Activated T-cell treated with anti-CD3 and anti-CD28 coated beads, Interleukin-2, amount 50 U/mL, for 48 hours (primary cell): Measurements from ENCODE around the gene CASR.
"Not testable (repeated sequence)": the region's sequence is repeated elsewhere in the genome, so short reads cannot be mapped to it uniquely, and the experiment has no call there.

ENCODE experiments used
- DNase-seq, 2 experiments: peaks; one replicate each; pipeline ENCODE4 v3.0.0-alpha.2; 2020

The CASR gene, protein sequence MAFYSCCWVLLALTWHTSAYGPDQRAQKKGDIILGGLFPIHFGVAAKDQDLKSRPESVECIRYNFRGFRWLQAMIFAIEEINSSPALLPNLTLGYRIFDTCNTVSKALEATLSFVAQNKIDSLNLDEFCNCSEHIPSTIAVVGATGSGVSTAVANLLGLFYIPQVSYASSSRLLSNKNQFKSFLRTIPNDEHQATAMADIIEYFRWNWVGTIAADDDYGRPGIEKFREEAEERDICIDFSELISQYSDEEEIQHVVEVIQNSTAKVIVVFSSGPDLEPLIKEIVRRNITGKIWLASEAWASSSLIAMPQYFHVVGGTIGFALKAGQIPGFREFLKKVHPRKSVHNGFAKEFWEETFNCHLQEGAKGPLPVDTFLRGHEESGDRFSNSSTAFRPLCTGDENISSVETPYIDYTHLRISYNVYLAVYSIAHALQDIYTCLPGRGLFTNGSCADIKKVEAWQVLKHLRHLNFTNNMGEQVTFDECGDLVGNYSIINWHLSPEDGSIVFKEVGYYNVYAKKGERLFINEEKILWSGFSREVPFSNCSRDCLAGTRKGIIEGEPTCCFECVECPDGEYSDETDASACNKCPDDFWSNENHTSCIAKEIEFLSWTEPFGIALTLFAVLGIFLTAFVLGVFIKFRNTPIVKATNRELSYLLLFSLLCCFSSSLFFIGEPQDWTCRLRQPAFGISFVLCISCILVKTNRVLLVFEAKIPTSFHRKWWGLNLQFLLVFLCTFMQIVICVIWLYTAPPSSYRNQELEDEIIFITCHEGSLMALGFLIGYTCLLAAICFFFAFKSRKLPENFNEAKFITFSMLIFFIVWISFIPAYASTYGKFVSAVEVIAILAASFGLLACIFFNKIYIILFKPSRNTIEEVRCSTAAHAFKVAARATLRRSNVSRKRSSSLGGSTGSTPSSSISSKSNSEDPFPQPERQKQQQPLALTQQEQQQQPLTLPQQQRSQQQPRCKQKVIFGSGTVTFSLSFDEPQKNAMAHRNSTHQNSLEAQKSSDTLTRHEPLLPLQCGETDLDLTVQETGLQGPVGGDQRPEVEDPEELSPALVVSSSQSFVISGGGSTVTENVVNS

DNA sequence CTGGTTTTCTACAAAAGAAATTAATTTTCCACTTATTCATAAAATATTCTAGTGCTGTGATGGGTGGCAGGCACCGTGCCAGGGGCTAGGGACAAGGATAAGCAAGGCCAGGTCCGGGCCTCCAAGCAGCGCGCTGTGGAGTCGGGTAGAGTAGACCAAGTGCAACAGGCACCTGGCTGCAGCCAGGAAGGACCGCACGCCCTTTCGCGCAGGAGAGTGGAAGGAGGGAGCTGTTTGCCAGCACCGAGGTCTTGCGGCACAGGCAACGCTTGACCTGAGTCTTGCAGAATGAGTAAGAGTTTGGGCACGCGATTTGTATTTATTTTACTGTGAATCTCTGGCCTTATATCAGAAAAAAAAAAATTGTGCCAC, at the start of gene CASR:
Gene CASR, plus strand, starts transcription at position 148 of the 372 bp plus-strand sequence. CDS start 70,522 bp downstream, outside the sequence.
- no peak for DNase-seq

DNA sequence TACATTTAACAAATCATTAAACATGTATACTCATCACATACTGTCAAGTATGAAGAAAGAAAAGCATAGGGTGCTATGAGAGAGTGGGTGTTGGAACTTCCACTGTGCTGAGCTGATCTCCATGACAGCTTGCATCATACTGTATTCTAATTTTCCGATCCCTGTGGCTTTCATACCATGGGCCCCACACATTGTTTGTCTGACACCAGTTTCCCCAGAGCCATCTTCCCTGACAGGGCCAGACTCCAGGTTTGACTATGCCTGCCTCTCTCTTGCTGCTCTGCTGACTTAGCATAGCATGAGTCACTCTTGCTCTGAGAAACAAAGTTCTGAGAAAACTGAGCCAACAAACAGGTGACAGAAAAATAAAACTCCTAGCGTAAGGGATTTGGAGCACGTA, 37.0 kb upstream of the CASR start:
- peak; percentile 76 to 79 for DNase-seq

DNA sequence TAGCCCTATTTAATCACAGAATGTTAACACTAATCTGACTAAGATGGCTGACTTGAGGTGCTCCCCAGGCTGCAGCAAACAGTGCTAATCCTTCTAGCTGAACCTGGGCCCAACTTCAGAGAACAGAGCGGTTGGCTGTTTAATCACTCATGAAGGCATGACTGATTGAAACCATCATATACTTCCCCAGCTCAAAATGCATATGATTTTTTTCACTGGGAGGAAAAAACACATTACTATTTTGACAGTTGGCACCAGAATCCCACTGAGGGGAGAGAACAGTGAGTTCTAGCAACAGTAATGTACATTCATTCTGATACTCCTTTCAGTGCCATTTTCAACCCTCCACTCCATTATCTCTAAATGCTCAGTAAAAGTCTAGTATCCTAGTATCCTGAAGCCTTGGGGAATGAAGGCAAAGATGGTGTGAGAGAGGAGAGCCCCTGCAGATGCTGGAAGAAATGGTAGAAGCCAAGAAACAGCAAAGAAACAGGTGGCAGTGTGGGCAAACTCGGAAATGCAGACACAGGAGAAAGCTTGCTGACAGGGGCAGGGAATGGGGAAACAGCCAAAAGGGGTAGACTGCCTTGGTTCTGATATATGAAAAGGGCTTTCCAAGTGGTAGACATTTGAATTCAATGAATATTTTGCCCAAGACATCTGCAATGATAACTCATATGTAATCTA, 34.4 kb upstream of the CASR start:
- no peak for DNase-seq

DNA sequence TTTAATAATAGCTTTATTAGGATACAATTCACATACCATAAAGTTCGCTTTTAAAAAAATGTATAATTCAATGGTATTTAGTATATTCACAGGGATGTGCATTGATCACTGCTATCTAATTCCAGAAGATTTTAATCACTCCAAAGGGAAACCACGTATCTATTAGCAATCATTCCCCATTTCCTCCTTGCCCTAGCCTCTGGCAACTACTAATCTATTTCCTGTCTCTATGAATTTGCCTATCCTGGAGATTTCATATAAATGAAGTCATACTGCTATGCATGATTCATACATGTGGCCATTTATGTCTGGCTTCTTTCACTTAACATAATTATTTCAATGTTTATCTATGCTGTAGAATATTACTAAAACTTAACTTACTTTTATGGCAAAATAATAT, 32.0 kb upstream of the CASR start:
- no peak for DNase-seq

DNA sequence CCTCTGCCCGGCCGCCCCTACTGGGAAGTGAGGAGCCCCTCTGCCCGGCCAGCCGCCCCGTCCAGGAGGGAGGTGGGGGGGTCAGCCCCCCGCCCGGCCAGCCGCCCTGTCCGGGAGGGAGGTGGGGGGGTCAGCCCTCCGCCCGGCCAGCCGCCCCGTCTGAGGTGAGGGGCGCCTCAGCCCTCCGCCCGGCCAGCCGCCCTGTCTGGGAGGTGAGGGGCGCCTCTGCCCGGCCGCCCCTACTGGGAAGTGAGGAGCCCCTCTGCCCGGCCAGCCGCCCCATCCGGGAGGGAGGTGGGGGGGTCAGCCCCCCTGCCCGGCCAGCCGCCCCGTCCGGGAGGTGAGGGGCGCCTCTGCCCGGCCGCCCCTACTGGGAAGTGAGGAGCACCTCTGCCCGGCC, 18.5 kb upstream of the CASR start:
- DNase-seq: not testable (repeated sequence)

DNA sequence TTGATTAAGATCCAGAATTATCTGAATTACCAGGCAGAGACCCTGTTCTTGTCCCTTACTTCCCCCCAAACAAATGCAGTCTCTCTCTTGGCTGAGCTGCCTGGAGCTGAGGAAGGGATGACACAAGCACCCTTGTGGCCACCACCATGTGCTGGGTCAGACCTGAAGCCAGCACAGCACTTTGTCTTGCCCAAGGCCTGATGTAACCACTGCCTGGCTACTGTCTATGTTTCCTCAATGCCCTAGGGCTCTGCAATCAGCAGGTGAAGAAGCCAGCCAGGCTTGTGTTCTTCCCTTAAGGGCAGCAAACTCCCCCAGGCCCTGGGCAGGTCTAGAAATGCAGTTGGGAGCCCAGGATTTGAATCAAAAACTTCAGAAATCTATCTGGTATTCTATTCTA, 15.8 kb upstream of the CASR start:
- no peak for DNase-seq

DNA sequence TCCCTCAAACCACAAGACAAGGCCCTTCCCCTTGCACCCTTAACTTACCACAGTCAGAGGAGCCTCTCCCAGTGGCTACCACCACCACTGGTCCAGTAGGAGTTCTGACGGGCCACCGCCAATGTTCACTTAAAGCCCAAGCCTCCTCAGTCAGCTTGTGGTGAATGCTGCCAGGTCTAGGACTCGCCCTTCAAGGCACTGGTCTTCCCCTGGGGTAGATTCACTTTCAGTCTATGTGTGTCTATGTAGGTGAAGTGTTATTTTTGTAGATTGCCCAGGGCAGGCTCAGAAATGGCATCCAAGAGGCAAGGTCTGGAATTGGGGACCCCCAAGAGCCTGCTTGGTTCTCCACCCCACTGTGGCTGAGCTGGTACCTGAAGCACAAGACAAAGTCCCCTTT, 15.4 kb upstream of the CASR start:
- DNase-seq: no peak

DNA sequence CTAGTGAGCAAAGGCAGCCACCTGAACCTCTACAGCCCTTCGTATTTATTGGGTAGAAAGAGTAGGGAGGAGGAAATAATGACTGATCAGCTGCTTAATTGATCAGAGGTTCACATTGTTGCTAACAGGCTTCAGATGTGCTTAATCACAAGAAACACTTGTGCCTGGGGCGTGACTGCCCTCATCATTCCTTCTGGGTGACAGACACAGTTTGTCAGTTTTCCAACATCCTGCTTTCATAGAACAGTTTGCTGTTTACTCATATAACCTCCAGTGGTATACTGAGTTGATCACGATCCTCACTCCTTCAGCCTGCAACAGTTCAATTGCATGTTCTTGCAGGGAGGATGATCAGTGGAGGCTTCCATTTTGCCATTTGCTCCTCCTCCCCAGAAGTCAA, 13.6 kb upstream of the CASR start:
- DNase-seq: no peak

DNA sequence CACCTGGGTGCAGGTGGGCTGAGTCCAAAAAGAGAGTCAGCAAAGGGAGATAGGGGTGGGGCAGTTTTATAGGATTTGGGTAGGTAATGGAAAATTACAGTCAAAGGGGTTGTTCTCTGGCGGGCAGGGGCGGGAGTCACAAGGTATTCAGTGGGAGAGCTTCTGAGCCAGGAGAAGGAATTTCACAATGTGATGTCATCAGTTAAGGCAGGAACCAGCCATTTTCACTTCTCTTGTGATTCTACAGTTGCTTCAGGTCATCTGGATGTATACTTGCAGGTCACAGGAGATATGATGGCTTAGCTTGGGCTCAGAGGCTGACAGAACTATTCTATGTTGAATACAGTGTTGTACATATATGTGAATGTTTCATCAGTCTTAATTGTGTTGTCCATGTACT, 12.1 kb upstream of the CASR start:
- not testable (repeated sequence) for DNase-seq

DNA sequence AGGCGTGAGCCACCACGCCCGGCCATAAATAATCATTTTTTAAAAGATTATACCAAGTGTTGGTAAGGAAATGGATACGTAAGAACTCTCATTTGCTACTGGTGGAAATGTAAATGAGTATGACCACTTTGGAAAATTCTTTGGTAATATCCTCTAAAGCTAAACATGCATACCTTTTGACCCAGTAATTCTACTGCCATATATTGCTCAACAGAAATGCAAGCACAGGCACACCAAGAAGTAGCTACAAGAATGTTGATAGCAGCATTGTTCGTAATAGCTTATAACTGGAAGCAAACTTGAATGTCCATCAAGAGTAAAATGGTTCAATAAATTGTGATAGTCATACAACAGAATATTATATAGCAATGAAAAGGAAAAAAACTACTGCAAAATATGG, 4.8 kb upstream of the CASR start:
- no peak for DNase-seq

DNA sequence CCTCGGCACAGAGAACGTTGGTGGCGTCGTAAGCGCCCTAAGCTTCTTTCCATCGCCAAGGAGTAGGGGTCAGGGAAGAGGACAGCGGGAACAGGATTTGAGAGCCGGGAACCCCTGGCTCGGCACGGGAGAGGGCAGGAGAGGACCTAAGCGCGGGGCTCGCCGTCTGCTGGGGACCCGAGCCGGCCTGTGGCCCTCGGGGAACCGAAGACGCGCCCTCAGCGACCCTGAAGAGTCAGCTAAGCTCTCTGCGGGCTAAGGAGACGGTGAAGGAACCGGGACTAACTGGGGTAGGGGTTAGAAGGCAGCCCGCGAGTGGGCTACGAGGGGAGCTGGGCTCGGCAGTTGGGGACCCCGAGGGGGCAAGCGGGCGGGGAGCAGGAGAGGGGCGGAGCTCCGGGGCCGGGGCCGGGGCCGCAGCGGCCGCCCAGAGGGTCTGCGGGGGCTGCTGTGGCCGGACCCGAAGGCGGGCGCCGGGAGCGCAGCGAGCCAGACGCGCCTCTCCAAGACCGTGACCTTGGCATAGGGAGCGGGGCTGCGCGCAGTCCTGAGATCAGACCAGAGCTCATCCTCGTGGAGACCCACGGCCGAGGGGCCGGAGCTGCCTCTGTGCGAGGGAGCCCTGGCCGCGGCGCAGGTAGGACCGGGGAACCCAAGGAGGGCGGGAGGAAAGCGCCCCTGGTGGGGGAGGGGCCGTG, 574 bp downstream of the CASR start:
- DNase-seq: no peak

DNA sequence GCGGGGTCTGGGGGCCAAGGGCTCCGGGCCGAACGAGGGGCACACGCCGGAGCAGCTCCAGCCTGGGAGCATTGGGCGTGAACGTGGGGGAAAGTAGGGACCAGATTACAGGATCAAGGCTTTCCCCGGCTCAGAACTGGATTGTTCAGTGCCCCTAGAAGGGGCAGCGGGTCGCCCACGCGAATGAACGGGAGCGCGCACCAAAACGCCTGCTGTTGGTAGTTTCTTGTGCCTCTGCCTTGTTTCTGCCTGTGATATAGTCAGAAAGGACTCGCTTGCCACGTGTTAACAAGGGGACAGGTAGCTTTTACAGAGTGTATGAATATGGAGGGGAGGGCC, 1.1 kb downstream of the CASR start:
- DNase-seq: no peak

DNA sequence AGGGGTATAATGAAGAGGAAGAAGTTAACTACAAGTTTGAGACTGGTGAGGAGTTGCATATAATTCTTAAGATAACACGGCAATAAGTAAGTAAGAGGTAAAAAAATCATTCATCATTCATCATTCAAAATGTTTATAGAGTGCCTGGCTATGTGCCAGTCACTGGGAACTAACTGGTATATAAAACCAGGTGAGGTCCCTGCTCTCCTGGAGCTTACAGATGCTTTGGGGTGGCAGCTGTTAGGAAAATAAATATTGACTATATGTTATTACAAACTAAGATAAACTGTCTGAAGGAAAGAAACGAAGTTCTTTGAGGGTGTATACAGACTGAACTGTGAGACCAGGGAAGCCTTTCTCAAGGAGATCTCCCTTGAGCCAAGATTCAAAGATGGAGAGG, 2.9 kb downstream of the CASR start:
- DNase-seq: no peak

DNA sequence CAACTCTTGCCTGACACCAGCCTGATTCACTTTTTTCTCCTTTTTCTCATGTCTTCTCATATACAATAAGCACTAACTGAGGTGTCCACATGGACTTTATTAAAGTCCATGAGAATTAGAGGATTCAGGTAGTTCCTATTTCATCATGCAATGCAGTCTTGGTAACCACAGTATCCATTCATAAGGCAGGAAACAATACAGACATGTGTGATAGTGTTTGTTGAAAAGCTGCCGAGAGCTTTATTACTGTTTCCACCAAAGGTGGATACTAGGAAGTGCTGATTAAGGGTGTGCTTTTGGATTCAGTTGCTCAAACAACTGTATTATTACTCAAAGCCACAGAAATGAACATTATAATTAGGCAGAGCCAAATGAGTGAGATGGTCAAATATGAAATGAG, 5.3 kb downstream of the CASR start:
- DNase-seq: no peak

DNA sequence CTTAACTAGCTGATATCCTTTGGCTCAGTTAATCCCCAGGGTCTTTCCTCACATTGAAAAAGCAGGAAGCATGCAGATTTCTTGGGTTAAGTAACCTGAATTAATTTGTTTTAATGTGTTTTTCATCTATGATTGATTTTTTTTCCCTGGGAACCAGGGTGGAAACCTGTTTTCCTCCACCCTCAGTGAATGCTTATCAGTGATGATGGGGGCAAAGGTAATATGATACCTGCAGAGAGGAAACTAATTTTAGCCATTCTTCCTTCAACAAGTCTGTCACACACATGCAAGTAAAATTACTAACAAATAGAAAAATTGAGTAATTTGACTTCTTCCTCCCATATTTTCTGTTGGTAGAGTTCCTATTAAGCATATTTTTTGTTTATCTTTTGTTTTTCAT, 5.9 kb downstream of the CASR start:
- no peak for DNase-seq

DNA sequence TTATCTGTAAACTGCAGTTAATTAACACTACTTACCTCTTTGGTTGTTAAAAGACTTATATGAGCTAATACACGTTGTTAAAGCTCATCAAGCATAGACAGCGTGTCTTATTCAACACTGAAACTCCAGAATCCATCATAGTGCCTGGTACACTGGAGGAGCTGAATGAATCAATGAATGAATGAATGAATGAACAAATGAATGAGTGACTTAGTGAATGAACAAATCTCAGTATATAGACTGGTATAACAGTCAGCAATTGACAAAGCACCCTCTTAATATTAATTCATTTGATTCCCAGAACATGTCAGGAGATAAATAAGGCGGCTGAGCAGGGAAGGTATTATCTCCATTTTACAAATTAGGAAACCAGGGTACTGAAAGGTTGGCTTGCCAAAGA, 7.1 kb downstream of the CASR start:
- no peak for DNase-seq

DNA sequence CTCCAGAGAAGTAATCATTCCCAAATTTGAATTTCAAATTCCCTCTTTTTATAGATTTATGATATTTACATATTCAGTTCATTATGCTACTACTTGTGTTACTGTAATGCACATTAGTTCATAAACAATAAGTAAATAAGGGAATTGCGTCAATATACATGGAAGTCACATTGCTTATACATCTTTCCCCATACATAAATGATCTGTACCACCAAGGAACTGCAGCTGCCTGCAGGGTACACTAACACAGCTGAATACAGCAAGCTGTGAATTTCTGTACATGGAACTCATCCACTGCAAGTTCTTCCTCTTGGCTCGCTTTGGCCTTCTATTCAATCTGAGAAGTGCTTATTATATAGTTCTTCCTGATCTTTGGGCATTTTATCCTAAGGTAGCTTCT, 15.5 kb downstream of the CASR start:
- no peak for DNase-seq

DNA sequence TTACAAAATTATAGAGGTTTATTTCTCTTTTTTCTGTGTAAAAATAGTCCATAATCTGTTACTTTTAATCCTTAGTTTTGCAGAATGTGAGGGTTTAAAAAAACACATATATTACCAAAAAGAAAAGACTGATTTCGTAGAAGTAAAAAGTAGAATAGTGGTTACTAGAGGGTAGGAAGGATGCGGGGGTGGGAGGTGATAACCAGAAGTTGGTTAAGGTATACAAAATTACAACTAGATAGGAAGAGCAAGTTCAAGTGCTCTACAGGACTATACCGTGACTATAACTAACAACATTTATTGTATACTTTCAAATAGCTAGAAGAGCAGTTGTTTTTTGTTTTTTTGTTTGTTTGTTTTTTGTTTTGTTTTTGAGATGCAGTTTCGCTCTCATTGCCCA, 16.1 kb downstream of the CASR start:
- DNase-seq: no peak

DNA sequence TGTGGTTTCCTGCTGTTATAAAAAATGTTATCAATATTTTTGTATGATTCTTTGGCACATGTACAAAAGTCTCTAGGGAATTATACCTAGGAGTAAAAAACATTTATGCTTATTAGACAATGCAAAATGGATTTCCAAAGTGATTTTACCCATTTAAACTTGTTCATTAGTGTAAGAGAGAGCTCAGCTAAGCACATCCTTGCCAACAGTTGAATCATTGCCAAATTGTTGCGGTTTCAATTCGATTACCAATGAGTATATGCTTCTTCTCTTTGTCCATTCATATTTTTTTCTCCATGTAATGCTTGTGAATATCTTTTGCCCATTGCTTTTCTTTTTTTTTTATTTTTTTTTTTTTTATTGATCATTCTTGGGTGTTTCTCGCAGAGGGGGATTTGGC, 17.2 kb downstream of the CASR start:
- no peak for DNase-seq

DNA sequence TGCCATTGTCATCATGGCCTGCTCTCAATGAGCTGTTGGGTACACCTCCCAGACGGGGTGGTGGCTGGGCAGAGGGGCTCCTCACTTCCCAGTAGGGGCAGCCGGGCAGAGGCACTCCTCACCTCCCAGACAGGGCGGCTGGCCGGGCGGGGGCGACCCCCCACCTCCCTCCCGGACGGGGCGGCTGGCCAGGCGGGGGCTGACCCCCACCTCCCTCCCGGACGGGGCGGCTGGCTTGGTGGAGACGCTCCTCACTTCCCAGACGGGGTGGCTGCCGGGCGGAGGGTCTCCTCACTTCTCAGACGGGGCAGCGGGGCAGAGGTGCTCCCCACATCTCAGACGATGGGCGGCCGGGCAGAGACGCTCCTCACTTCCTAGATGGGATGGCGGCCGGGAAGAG, 18.0 kb downstream of the CASR start:
- not testable (repeated sequence) for DNase-seq

DNA sequence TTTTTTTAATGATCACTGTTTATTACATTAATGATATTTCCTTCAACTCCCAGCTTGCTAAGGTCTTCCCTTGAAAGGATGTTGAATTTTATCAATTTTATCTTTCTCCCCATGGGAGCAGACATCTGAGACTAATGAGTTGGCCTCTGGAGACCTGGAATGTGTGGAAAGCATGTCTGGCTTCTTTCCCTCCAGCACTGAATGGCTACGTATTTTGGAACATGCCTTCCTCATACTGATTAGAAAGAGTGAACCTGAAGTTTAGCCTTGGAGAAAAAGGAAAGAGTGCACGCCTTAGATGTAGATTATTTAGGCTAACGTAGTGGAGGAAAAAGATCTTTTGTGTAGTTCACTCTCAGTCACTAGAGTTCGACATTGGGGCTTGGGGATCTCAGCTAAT, 25.1 kb downstream of the CASR start:
- no peak for DNase-seq

DNA sequence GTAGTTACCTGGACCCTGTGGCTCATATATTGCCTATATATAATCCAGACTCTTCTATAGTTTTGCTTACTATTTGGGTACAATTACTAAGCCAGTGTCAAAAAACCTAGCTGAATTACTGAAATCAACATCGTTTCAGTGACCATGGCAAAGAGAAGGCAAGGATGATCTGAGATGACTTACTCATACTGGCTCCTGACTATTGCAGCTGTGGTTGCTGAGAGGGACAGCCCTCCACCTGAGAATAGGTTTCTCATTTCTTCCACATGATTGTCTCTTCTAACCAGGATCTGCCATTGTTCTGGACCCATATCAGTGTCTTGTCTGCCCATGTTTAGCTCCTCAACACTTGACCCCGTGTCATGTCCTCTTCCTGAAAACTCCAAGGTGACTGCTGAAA, 30.2 kb downstream of the CASR start:
- DNase-seq: no peak

DNA sequence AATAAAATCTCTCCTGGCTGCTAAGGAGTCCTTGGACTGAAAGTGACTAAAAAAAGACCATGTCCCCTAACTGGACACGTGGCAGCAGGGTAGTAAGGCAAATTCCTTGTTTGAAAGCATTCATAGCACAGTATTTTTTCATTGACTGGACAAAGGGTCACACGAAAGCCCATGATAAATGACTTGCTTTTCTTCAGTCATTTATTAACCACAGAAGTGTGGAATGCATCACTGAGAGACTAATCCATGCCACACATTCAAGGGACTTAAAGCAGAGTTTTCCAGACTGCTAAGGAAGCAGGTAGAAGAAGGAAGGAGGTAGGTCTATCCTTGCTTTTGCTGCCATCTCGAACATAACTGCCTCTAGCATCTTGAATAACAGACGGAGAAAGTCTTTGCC, 31.2 kb downstream of the CASR start:
- no peak for DNase-seq
